GM23248 (cell line): Measurements from ENCODE around the gene WDR7. TPM values are rescaled to one million over a fixed set of nuclear protein-coding genes. Genes with fewer than 3 reads are reported as not detected.

ENCODE experiments used
- DNase-seq: peaks from one replicate; pipeline ENCODE4 v3.0.0-alpha.2; 2015
- H2AFZ ChIP-seq: fragments of 200-600 bp; sonication (generic); 2 replicates; pipeline ENCODE4 v1.6.1; 2016; ENCODE audit warnings: antibody characterized with exemption
- H3F3A ChIP-seq: fragments of 200-600 bp; sonication (generic); 2 replicates; pipeline ENCODE4 v1.6.1; 2016; ENCODE audit warnings: mild to moderate bottlenecking, antibody characterized with exemption, mixed run types; ENCODE audit not compliant: insufficient read depth
- H3K27ac ChIP-seq: fragments of 200-600 bp; sonication (generic); 2 replicates; pipeline ENCODE4 v1.5.1; 2016; ENCODE audit warnings: mild to moderate bottlenecking
- H3K27me3 ChIP-seq: fragments of 200-600 bp; sonication (generic); replicated peaks from 2 replicates; pipeline ENCODE4 v1.6.1; 2016; ENCODE audit warnings: mild to moderate bottlenecking; ENCODE audit not compliant: insufficient read depth
- H3K36me3 ChIP-seq: fragments of 200-600 bp; sonication (generic); 2 replicates; pipeline ENCODE4 v1.6.1; 2016; ENCODE audit warnings: low read depth, mild to moderate bottlenecking
- H3K4me1 ChIP-seq: fragments of 200-600 bp; sonication (generic); 2 replicates; pipeline ENCODE4 v1.6.1; 2016; ENCODE audit warnings: mild to moderate bottlenecking; ENCODE audit not compliant: insufficient read depth
- H3K4me2 ChIP-seq: fragments of 200-600 bp; sonication (generic); one replicate; pipeline ENCODE4 v1.6.1; 2016; ENCODE audit warnings: mild to moderate bottlenecking; ENCODE audit not compliant: unreplicated experiment
- H3K4me3 ChIP-seq: fragments of 200-600 bp; sonication (generic); 2 replicates; pipeline ENCODE4 v1.5.1; 2016; ENCODE audit warnings: mild to moderate bottlenecking
- H3K79me2 ChIP-seq: fragments of 200-600 bp; sonication (generic); 2 replicates; pipeline ENCODE4 v1.6.1; 2016; ENCODE audit warnings: mild to moderate bottlenecking; ENCODE audit not compliant: insufficient read depth
- H3K9ac ChIP-seq: fragments of 200-600 bp; sonication (generic); 2 replicates; pipeline ENCODE4 v1.6.1; 2016; ENCODE audit warnings: mild to moderate bottlenecking
- H3K9me2 ChIP-seq: fragments of 200-600 bp; sonication (generic); 2 replicates; pipeline ENCODE4 v1.6.1; 2016; ENCODE audit warnings: mixed run types, mild to moderate bottlenecking, moderate library complexity; ENCODE audit not compliant: insufficient read depth
- H3K9me3 ChIP-seq: fragments of 200-600 bp; sonication (generic); one replicate; pipeline ENCODE4 v1.6.1; 2017; ENCODE audit warnings: low read depth
- H4K20me1 ChIP-seq: fragments of 200-600 bp; sonication (generic); 2 replicates; pipeline ENCODE4 v1.6.0; 2016; ENCODE audit not compliant: insufficient read depth
- EZH2 ChIP-seq: fragments of 200-600 bp; sonication (generic); IDR thresholded peaks from 2 replicates; pipeline ENCODE4 v1.6.1; 2018; ENCODE audit warnings: antibody characterized with exemption, mild to moderate bottlenecking; ENCODE audit not compliant: insufficient read depth, poor library complexity, severe bottlenecking
- EZH2phosphoT487 ChIP-seq: fragments of 200-600 bp; sonication (generic); IDR thresholded peaks from 2 replicates; pipeline ENCODE4 v1.6.1; 2018; ENCODE audit warnings: antibody characterized with exemption, moderate library complexity, mild to moderate bottlenecking, low read depth; ENCODE audit not compliant: insufficient read depth
- WGBS, 2 experiments: methylation state at CpG; one replicate each; pipeline ENCODE4 v1.1.6; 2015 to 2017; ENCODE audit warnings: low lambda C conversion rate in 2 of 2, low coverage in 1 of 2; ENCODE audit errors: missing lambda C conversion rate in 2 of 2; 5-methylcytosine and 5-hydroxymethylcytosine counted together
- in situ Hi-C: fragments of 300-500 bp; cut with MboI; formaldehyde crosslinking; loops from 2 replicates; pipeline ENCODE4 v1.15.0; 2020
- polyA plus RNA-seq: library from polyadenylated mRNA; unstranded; fragments of >200 nt; fragmentation: Nextera tagmentation; extraction: Ambion mirVana; gene quantifications from 2 replicates; pipeline ENCODE4 v1.2.1, GENCODE V29; 2016
- total RNA-seq: library from RNA; depleted of rRNA; stranded (reverse); fragments of >200 nt; shearing (Covaris generic); gene quantifications from 2 replicates; pipeline ENCODE4 v1.2.3, GENCODE V29; 2014

The WDR7 gene
- total and polyA plus RNA-seq, 2 experiments from 2014 or later: 6.7 to 8.3 TPM

DNA sequence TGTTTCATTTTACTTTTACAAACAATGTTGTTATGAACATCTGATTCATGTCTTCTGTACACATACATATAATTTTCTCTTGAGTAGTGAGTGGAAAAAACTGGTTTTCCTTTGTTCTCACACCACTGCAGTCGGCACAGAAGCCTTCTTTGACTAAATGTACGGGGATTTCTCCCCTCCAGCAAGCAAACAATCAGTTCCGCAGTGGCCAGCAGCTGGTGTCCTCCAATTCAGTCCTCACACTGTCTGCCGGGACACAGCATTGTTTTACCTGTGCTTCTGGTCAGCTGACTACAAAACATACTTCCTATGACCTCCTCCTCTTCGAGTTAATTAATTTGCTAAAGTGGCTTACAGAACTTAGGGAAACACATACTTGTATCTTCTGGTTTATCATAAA, 202.8 kb downstream of the WDR7 start:
- Histone ChIP-seq H3K36me3 (no peaks in the 10 kb centered on the region), H3K9ac (no peak overlapping the region), H4K20me1 (no peaks in the 10 kb centered on the region), H3F3A (no peaks in the 10 kb centered on the region), H3K4me3 (no peak overlapping the region), H3K9me2 (no peaks in the 10 kb centered on the region), H3K4me1 (no peaks in the 10 kb centered on the region), H3K27me3 (no peaks in the 10 kb centered on the region), H3K9me3 (no peaks in the 10 kb centered on the region), H3K79me2 (no peaks in the 10 kb centered on the region), H3K4me2 (no peak overlapping the region), H3K27ac (no peak overlapping the region), H2AFZ (no peak overlapping the region)
- in situ Hi-C loops: loop anchor here (25.0 kb wide), 1 partner anchor 583 kb away; the partner anchor contains the start of gene ONECUT2
- 67 to 70% methylated on average over 5 of the region's 5 CpGs for WGBS, 2 experiments
- no peak for DNase-seq
- TF ChIP-seq EZH2phosphoT487: no peak
- TF ChIP-seq EZH2: no peak

DNA sequence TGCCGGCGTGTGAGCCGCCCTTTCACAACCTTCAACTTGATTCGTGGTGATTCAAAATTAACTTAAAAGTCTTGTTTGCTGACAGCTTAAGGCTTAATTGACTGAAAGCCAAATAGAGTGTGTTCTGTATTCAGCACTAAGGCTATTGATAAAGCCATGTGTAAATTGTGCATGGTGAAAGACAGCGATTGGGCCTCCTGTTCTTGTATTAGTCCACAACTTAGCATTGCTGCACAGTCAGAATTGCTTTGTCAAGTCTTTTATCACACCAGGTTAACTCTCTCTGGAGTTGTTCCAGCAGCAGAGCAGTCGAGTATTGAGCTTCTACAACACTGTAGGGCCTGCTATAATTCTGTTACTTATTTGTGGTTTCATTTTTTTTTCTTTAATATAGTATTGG, 210.1 kb downstream of the WDR7 start:
- in situ Hi-C loops: loop anchor here (25.0 kb wide), 1 partner anchor 576 kb away; the partner anchor contains the start of gene ONECUT2
- no peak overlapping the region for H3K9ac ChIP-seq
- no peak overlapping the region for H3K4me2 ChIP-seq
- no peaks in the 10 kb centered on the region for H3K9me3 ChIP-seq
- DNase-seq: no peak
- 88 to 91% methylated on average over 6 of the region's 6 CpGs for WGBS, 2 experiments
- H3F3A ChIP-seq: no peaks in the 10 kb centered on the region
- H3K27me3 ChIP-seq: no peaks in the 10 kb centered on the region
- H4K20me1 ChIP-seq: no peaks in the 10 kb centered on the region; the same call in 1 of the 2 replicates
- no peak overlapping the region for H2AFZ ChIP-seq
- no peaks in the 10 kb centered on the region for H3K79me2 ChIP-seq
- no peak overlapping the region for H3K27ac ChIP-seq
- TF ChIP-seq EZH2phosphoT487 (no peak), EZH2 (no peak)
- no peaks in the 10 kb centered on the region for H3K36me3 ChIP-seq
- H3K9me2 ChIP-seq: no peaks in the 10 kb centered on the region
- H3K4me1 ChIP-seq: no peaks in the 10 kb centered on the region
- no peak overlapping the region for H3K4me3 ChIP-seq

DNA sequence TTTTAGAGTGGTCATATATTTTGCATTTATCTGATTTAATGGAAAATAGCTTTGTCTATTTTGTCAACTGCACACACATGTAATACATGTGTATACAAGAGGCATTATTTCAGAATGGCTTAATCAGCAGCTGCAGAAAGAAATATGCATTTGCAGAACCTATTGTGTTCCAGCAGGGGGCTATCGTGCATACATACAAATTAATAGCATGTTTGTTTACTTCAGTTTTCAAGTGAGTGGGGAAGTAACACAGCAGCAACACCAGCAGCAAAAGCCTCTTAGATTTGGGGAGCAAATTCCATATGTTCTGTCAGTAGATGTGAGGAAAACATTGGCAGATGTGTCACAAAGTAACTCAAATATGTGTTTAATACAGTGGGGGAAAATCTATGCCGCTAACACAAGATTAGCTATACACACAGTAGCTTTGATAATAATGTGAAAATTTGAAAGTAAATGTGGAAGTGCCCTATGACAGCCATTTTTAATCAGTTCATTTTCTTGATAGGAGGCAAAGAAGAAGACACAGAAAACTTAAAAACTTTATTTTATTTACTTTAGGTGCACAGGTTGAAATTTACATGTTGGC, 218.1 kb downstream of the WDR7 start:
- no peak overlapping the region for H3K9ac ChIP-seq
- no peak overlapping the region for H3K27ac ChIP-seq
- peak; percentile 84 for DNase-seq
- no peak overlapping the region for H2AFZ ChIP-seq
- WGBS, 2 experiments: 50% methylated on average over 2 of the region's 2 CpGs
- H3K79me2 ChIP-seq: no peaks in the 10 kb centered on the region
- no peak overlapping the region for H3K4me2 ChIP-seq
- in situ Hi-C loops: loop anchor here (25.0 kb wide), 1 partner anchor 568 kb away; the partner anchor contains the start of gene ONECUT2
- no peak for TF ChIP-seq EZH2phosphoT487
- TF ChIP-seq EZH2: no peak
- H3F3A ChIP-seq: no peaks in the 10 kb centered on the region
- no peaks in the 10 kb centered on the region for H3K9me2 ChIP-seq
- no peaks in the 10 kb centered on the region for H3K9me3 ChIP-seq
- no peaks in the 10 kb centered on the region for H3K27me3 ChIP-seq
- H3K4me3 ChIP-seq: no peak overlapping the region
- no peaks in the 10 kb centered on the region for H3K4me1 ChIP-seq
- H3K36me3 ChIP-seq: no peaks in the 10 kb centered on the region
- H4K20me1 ChIP-seq: no peaks in the 10 kb centered on the region

DNA sequence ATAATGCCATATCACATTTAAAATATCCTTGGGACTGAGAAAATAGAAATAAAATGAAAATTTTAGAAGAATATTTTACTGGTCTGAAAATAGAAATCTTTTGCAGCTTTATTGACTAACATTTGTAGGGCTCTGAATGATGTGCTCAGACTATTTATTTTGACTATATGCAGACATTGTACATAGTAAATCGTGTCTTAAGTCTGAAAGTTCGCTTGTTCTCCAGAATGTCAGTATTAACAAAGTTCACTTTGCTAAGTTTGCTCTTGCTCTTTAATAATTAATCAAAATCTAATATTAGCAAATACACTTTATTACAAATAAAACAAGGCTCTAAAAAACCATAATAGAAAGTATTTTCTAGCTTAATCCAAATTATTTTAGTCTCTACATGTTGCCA, 219.8 kb downstream of the WDR7 start:
- no peaks in the 10 kb centered on the region for H3K4me1 ChIP-seq
- no peaks in the 10 kb centered on the region for H3K27me3 ChIP-seq
- TF ChIP-seq EZH2 (no peak), EZH2phosphoT487 (no peak)
- no peaks in the 10 kb centered on the region for H3K9me2 ChIP-seq
- no peak overlapping the region for H3K4me2 ChIP-seq
- no peak overlapping the region for H3K4me3 ChIP-seq
- H2AFZ ChIP-seq: no peak overlapping the region
- H3F3A ChIP-seq: no peaks in the 10 kb centered on the region
- 75 to 76% methylated on average over 2 of the region's 2 CpGs for WGBS, 2 experiments
- H3K79me2 ChIP-seq: no peaks in the 10 kb centered on the region
- H3K36me3 ChIP-seq: no peaks in the 10 kb centered on the region
- in situ Hi-C loops: loop anchor here (25.0 kb wide), 1 partner anchor 566 kb away; the partner anchor contains the start of gene ONECUT2
- H3K9me3 ChIP-seq: no peaks in the 10 kb centered on the region
- no peak overlapping the region for H3K27ac ChIP-seq
- DNase-seq: no peak
- no peak overlapping the region for H3K9ac ChIP-seq
- H4K20me1 ChIP-seq: no peaks in the 10 kb centered on the region
